Stimulated activated CD4-positive, alpha-beta T cell treated with anti-CD3 and anti-CD28 coated beads, Interleukin-2, amount 100 ng/mL, for 48 hours (primary cell): ENCODE results near the gene MAPKAPK2.
"Not testable (repeated sequence)": the region's sequence is repeated elsewhere in the genome, so short reads cannot be mapped to it uniquely, and the experiment has no call there.

Experiments
- DNase-seq, 2 donors: peaks; one replicate each; pipeline ENCODE4 v3.0.0-alpha.2; 2020

The MAPKAPK2 gene

GRCh38 chr1:206684478-206685333 lies at the start of gene MAPKAPK2:
Gene MAPKAPK2 (plus strand): TSS chr1:206684905. CDS start chr1:206685230, 325 bp downstream.
- DNase-seq: peak; percentile 65 to 73

GRCh38 chr1:206635080-206635977 lies 49.4 kb upstream of the MAPKAPK2 start, which contains the start of gene DYRK3:
Gene DYRK3 (plus strand): TSS chr1:206635536. CDS start chr1:206635704, 168 bp downstream.
- DNase-seq: peak; percentile 91 to 93

- no peak for DNase-seq
Measured at GRCh38 chr1:206635978-206636345, 48.7 kb upstream of the MAPKAPK2 start.

GRCh38 chr1:206636671-206637070 lies 48.0 kb upstream of the MAPKAPK2 start:
- DNase-seq: no peak

GRCh38 chr1:206637605-206638004 lies 47.1 kb upstream of the MAPKAPK2 start:
- DNase-seq: no peak

- not testable (repeated sequence) for DNase-seq
Measured at GRCh38 chr1:206642074-206642473, 42.6 kb upstream of the MAPKAPK2 start.

GRCh38 chr1:206643118-206643698 lies 41.5 kb upstream of the MAPKAPK2 start:
- no peak for DNase-seq

- no peak for DNase-seq
Measured at GRCh38 chr1:206646504-206646903, 38.2 kb upstream of the MAPKAPK2 start.

- DNase-seq: no peak
Measured at GRCh38 chr1:206647224-206647623, 37.5 kb upstream of the MAPKAPK2 start.

- DNase-seq: no peak
Measured at GRCh38 chr1:206649261-206649921, 35.3 kb upstream of the MAPKAPK2 start.

GRCh38 chr1:206651014-206651413 lies 33.7 kb upstream of the MAPKAPK2 start:
- DNase-seq: no peak

- DNase-seq: no peak
Measured at GRCh38 chr1:206651958-206652890, 32.5 kb upstream of the MAPKAPK2 start.

GRCh38 chr1:206653715-206654459 lies 30.8 kb upstream of the MAPKAPK2 start:
- no peak for DNase-seq

GRCh38 chr1:206654828-206655227 lies 29.9 kb upstream of the MAPKAPK2 start:
- DNase-seq: no peak

GRCh38 chr1:206655471-206655882 lies 29.2 kb upstream of the MAPKAPK2 start:
- DNase-seq: no peak

GRCh38 chr1:206656936-206657335 lies 27.8 kb upstream of the MAPKAPK2 start:
- DNase-seq: no peak

- DNase-seq: no peak
Measured at GRCh38 chr1:206657751-206658150, 27.0 kb upstream of the MAPKAPK2 start.

GRCh38 chr1:206658264-206658980 lies 26.3 kb upstream of the MAPKAPK2 start:
- DNase-seq: peak; percentile 46 to 52

GRCh38 chr1:206658981-206659273 lies 25.8 kb upstream of the MAPKAPK2 start:
- DNase-seq: no peak

GRCh38 chr1:206660136-206660535 lies 24.6 kb upstream of the MAPKAPK2 start:
- no peak for DNase-seq
